GM12874 (cell line): Measurements from ENCODE around the gene ZNF574.

Experiments
- TF ChIP-seq, protein P1 (sequence below): IDR thresholded peaks from 2 replicates; pipeline ENCODE4 v1.5.1; 2011; ENCODE audit warnings: low read depth, mild to moderate bottlenecking, control low read depth, low read length, moderate library complexity; ENCODE audit not compliant: insufficient read depth

ZNF574 gene

DNA sequence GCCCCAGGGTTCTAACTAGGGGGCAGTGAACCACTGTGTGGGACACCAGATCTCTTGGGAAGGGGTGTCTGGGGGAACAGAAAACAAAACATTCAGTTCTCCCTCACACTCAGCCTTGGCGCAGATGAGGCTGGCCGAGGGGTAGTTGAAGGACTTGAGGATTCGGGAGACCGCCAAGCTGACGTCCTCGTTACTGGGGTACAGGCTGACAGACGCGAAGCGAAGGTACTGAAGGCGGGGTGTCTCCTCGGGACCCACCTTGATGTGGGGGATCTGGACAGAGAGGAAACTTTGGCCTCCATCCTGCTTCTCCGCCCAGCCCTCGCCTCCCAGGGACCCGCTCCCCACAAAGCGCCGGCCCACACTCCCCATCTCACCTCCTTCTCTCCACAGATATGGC is 13.6 kb upstream of the ZNF574 start:
- TF ChIP-seq, protein P1, sequence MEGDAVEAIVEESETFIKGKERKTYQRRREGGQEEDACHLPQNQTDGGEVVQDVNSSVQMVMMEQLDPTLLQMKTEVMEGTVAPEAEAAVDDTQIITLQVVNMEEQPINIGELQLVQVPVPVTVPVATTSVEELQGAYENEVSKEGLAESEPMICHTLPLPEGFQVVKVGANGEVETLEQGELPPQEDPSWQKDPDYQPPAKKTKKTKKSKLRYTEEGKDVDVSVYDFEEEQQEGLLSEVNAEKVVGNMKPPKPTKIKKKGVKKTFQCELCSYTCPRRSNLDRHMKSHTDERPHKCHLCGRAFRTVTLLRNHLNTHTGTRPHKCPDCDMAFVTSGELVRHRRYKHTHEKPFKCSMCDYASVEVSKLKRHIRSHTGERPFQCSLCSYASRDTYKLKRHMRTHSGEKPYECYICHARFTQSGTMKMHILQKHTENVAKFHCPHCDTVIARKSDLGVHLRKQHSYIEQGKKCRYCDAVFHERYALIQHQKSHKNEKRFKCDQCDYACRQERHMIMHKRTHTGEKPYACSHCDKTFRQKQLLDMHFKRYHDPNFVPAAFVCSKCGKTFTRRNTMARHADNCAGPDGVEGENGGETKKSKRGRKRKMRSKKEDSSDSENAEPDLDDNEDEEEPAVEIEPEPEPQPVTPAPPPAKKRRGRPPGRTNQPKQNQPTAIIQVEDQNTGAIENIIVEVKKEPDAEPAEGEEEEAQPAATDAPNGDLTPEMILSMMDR: no peak

DNA sequence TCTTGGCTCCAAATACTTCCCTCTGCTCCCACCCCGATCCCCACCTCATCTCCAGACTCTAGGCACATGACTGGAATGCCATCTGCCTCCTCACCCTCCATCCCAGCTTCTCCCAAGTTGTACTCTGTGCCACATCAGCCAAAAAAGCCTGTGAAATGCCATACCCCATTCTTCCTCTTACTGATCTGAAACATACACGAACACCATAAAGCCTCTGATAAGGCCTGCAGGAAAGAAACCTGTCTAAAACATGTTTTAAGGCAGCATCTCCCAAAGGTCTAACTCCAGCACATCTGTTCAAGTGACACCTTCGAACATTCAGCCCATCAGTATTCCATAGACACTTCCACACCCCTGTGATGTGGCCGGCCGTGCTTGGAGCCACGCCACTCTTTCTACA is 11.5 kb upstream of the ZNF574 start:
- TF ChIP-seq, protein P1: no peak

DNA sequence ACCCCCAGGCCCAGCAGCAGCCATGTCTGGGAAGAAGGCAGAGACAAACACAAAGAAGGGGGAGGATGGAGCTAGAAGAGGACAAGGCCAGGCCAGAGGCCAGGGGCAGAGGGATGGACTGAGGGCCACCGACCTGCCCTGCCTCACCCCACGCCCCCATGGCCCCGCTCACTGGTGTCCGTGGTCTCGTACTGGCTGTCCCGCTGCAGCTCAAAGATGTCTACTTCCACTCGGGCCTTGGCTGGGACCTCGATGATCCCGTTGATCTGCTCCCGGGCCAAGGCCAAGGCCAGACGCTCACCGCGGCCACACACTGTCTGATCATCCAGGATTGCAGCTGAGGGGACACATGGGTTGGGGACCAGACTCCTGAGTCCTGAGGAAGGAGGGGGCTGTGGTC is 10.9 kb upstream of the ZNF574 start:
- TF ChIP-seq, protein P1: no peak

DNA sequence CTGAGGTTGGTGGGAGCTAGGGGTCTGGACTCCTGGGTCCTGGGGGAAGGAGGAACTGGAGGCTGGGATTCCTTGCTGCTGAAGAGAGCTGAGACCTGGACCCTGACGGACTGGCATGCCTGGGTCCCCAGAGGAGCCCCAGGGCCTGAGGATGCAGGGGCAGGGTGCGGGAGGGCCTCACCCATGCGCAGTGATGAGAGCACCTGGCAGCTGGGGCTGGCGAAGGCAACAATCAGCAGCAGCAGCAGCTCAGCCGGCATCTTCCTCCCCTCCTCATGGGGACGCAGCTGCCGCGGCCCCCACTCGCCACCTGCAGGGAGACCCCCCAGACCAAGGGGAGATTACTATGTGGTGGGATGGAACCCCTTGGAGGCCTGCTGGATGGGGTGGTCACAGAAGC is 10.5 kb upstream of the ZNF574 start:
- TF ChIP-seq, protein P1: no peak

DNA sequence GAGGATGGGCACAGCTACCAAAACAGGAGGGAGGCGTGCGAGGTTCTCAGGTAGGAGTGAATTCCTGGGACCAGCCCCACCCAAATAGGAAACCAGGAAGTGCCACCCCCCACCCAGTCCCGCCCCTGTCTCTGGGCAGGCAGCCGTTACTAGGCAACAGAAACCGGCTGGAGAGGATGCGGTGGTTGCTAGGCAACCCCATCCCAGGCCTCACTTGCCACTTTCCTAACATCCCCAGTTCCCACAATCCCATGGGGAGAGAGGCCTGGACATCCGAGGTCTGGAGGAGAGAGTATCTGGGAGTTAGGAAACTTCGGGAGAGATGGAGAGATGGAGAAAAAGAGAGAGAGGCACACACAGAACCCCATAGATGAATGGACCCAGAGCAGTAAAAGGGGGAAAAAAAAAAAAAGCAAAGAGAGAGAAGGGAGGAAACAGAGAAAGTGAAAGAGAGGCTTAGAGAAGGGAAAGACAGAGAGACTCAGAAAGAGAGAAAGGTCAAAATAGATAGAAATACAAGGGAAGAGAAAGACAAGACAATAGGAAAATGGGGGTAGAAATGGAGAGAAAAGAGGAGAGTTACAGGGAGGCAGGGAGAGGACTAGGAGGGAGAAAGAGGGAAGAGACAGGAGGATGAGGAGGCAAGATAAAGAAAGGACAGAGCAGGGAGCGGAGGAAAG is 9.8 kb upstream of the ZNF574 start:
- TF ChIP-seq, protein P1: no peak

DNA sequence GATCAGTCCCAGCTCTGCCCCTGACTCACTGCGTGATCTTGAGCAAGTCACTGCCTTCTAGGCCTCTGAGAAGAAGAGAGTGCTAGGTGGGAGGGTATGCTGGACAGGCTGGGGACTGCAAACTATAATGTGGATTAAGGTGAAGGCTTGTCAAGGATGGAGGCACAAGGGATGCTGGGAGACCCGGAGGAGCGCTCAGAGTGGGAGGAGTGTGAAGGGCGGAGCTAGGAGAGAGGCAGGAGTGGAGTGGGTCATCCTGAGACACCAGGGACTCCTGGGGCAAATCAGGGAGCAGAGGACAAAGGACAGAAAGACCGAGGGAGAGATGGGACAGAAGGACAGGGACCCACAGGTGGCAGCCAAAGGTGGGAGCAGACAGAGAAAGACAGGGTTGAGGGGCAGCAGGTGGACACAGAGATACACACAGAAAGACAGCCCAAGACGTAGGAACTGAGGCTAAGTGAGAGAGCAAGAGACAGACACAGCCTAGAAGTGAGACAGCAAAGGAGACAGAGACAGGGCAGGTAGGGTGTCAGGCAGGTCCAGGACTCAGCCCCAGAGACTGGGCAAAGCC is 8.6 kb upstream of the ZNF574 start:
- TF ChIP-seq, protein P1: no peak

DNA sequence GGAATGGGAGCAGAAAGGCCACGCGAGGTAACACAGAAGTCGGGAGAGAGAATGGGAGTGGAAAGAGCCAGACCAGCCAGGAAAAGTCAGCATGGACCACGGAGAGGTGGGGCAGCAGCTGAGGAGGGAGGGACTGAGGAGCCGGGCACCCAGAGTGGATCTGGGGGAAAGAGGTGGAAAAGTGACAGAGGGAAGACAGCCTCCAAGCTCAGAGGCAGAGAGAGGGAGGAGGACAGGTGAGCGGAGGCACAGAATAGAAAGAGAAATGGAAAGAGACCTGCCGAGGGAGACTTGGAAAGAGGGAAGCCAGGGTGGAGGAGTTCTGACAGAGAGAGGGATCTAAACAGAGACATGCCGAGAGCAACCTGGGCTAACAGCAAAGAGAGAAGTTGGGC is 7.6 kb upstream of the ZNF574 start:
- TF ChIP-seq, protein P1: no peak
